ENCODE measurements around the gene ECM2.

ECM2 gene

DNA sequence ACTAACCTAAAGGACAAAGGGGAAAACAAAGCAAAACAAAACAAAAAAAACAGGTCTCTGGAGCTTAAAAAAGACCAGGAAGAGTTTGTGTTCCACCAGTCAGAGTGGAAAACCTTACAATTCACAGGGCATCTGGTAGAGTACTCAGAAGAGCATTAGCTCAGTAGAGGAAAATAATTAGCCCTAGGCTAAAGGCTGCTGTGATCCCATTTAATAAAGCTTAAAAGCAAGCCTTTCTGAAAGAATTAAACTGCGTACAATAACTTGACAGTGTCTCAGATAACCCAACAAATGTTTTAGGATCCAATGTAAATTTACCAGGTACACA is 7.3 kb downstream of the ECM2 start:
- in situ Hi-C loops (cut with MboI; ENCODE audit: low sequenced_read_pairs) = no loop called here

GRCh38 chr9:92527832-92528521 is 7.8 kb downstream of the ECM2 start:
- in situ Hi-C loops (cut with MboI; ENCODE audit: low sequenced_read_pairs) = no loop called here

- in situ Hi-C loops (cut with MboI; ENCODE audit: low sequenced_read_pairs) = no loop called here
These were observed 8.4 kb downstream of the ECM2 start for GRCh38 chr9:92527291-92527828.

DNA sequence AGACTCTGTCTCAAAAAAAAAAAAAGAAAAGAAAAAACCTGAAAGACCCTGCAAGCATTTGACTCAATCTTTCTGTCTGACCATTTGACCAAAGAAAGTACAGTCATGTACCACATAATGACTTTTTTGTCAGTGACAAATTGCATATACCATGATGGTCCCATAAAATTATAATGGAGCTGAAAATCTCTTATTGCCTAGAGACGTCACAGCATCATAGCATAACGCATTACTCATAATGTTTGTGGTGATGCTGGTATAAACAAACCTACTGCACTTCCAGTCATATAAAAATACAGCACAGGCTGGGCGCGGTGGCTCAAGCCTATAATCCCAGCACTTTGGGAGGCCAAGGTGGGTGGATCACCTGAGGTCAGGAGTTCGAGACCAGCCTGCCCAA is 10.5 kb downstream of the ECM2 start:
- in situ Hi-C loops (cut with MboI; ENCODE audit: low sequenced_read_pairs) = no loop called here

DNA sequence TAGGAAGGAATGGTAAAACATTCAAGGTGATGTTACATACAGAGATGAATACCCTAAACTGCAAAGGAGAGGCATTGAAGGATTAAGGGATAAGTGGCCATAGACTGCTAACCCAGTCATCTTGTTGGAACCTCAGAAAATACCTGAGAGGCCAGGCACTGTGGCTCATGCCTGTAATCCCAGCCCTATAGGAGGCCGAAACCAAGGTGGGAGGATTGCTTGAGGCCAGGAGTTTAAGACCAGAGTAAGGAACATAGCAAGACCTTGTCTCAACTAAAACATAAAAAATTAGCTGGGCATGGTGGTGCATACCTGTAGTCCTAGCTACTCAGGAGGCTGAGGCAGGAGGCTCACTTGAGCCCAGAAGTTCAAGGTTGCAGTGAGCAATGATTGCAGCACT is 10.9 kb downstream of the ECM2 start:
- in situ Hi-C loops (cut with MboI; ENCODE audit: low sequenced_read_pairs) = no loop called here

GRCh38 chr9:92522983-92523970 is 12.5 kb downstream of the ECM2 start:
- in situ Hi-C loops (cut with MboI; ENCODE audit: low sequenced_read_pairs) = no loop called here

DNA sequence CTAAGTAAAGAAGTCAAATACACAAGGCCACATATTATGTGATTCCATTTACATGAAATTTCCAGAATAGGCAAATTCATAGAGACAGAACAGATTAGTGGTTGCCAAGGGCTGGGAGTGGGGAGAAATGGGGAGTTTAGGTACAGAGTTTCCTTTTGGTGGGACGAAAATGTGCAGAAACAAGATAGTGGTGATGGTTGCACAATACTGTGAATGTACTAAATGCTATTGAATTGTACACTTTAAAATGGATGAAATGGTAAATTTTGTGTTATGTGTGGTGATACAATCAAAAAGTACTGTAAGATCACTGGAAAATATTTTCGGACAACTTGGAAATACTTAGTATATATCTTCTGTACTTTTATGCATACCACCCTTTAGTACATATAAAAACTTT is 15.0 kb downstream of the ECM2 start:
- in situ Hi-C loops (cut with MboI; ENCODE audit: low sequenced_read_pairs) = no loop called here

- in situ Hi-C loops (cut with MboI; ENCODE audit: low sequenced_read_pairs) = no loop called here
These were observed 17.6 kb downstream of the ECM2 start for GRCh38 chr9:92518199-92518598.

GRCh38 chr9:92517046-92517445 is 18.7 kb downstream of the ECM2 start:
- in situ Hi-C loops (cut with MboI; ENCODE audit: low sequenced_read_pairs) = no loop called here

DNA sequence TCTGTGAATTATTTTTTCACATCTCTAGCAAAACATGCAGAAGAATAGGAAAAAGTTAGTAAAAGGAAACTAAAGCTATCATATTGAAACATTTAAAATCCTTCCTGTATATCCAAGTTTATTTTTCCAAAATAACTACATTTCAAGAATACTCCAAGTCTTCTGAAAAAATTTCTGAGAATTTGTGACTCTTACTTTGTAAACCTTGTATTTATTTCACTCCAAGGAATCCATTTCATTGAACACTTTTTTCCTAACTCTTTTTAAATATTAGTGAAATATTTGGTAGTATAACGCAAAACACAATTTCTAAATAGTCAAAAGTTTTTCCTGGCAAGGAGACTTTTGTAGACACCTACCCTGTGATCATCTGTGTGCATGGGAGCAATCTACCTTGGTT is 19.3 kb downstream of the ECM2 start:
- in situ Hi-C loops (cut with MboI; ENCODE audit: low sequenced_read_pairs) = no loop called here

GRCh38 chr9:92514635-92515034 is 21.2 kb downstream of the ECM2 start:
- in situ Hi-C loops (cut with MboI; ENCODE audit: low sequenced_read_pairs) = no loop called here

- in situ Hi-C loops (cut with MboI; ENCODE audit: low sequenced_read_pairs) = no loop called here
These were observed 22.4 kb downstream of the ECM2 start for GRCh38 chr9:92513349-92513748.

DNA sequence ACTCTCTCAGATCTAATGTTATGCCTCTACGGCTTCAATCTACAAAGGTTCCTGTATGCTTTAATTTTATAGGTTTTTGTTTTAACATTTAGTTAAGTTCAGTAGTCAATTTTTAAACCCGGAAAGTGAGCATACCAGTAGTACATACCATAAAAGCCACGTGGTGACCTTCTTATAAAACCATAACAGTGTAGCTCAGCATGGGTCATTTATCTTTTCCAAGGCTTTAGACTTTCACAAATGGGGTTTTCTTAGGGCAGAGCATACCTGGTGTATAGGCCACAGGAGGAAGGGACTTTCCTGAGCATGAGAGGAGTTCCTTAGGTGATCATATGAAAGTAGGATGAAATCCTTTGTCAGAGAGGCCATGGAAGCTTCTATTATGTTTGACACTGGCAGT is 23.2 kb downstream of the ECM2 start:
- in situ Hi-C loops (cut with MboI; ENCODE audit: low sequenced_read_pairs) = no loop called here

DNA sequence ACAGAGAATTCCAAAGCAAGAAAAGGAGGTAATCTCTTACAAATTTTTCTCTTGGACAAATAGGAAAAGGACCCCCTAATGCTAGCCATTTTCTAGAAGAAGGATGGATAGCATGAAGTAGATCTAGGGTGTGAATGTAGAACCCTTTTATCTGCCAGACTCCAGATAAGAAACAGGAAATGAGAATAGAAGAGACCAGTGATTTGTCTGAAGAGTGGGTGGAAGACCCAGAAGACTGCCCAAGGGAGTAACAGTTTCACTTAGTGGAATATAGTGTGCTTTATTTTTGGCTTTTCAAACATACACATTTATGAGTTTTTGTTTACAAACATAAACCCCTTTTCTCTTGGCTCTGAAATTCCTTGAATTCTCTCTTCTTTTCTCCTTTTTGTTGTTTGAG is 25.0 kb downstream of the ECM2 start:
- in situ Hi-C loops (cut with MboI; ENCODE audit: low sequenced_read_pairs) = no loop called here

DNA sequence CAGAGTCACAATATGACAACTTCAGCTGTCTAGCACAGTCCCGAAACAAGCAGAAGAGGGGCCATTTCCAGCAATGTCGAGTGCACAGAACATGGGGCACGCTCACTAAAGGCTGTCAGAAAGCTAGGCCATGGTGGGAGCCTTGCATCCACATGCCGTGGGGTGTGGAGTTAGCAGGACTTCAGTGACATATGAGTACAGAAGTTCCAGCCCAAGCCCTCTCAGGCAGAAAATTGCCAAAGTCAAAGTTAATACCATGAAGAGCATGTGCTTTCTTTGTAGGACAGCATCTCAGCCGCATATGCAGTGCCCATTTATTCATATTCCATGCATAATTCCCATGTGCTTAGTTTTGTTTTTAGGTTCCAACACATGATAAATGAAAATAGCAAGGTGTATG is 26.7 kb downstream of the ECM2 start:
- in situ Hi-C loops (cut with MboI; ENCODE audit: low sequenced_read_pairs) = no loop called here

GRCh38 chr9:92508018-92508820 is 27.6 kb downstream of the ECM2 start:
- in situ Hi-C loops (cut with MboI; ENCODE audit: low sequenced_read_pairs) = no loop called here

- in situ Hi-C loops (cut with MboI; ENCODE audit: low sequenced_read_pairs) = no loop called here
These were observed 28.3 kb downstream of the ECM2 start for GRCh38 chr9:92507496-92507895.

- in situ Hi-C loops (cut with MboI; ENCODE audit: low sequenced_read_pairs) = no loop called here
These were observed 28.8 kb downstream of the ECM2 start for GRCh38 chr9:92507005-92507404.

DNA sequence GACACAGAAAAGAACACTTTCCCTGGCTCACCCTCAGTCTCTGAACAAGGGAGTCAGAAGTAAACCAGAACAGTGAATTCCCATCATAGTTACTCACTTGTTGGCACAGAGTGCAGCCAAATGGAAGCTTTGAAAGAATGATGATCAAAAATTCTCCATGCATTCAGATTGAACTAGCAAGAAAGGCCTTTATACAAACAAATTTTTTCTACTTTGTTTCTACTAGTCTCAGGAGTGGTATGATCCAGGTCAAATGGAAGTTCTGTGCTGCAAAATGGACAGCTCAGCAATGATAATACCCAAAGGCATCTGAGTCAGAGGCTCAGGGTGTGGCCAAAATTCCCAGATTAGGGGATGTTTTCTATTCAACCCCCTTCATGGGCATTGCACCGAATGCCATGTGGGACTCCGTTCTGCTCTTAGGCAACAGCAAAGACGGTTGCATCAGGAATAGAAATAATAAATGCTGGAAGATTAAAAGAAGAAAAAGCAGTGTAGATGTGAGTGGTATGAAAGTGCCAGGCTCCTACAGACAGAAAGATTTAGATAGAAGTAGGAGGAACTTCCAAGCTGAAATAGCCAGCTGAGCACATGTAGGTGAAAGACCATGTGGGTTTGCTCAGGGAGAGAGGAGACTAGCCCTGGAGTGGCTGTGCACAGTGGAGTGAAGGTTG is 29.5 kb downstream of the ECM2 start:
- in situ Hi-C loops (cut with MboI; ENCODE audit: low sequenced_read_pairs) = no loop called here

GRCh38 chr9:92504881-92505280 is 30.9 kb downstream of the ECM2 start:
- in situ Hi-C loops (cut with MboI; ENCODE audit: low sequenced_read_pairs) = no loop called here

GRCh38 chr9:92503156-92503555 is 32.6 kb downstream of the ECM2 start:
- in situ Hi-C loops (cut with MboI; ENCODE audit: low sequenced_read_pairs) = no loop called here

Measured in HL-60/S4 treated with retinoic acid at 250 ng/mL for 4 days and 3 days (cell line).